Transverse colon (tissue), 1 donor: ENCODE results near the gene MAN2B1.

ENCODE experiments used
- EP300 ChIP-seq: sonication (generic); formaldehyde crosslinking; IDR thresholded peaks from one replicate; pipeline ENCODE4 v1.6.1; 2017; ENCODE audit warnings: antibody characterized with exemption, low read depth
- POLR2A ChIP-seq: fragments of 450-650 bp; IDR thresholded peaks from one replicate; pipeline ENCODE4 v1.6.1; 2016; ENCODE audit warnings: antibody characterized with exemption, mild to moderate bottlenecking, moderate library complexity

- TF ChIP-seq POLR2A, result no peak
- no peak for TF ChIP-seq EP300
These were observed 23.2 kb upstream of the MAN2B1 start for GRCh38 chr19:12689581-12690216.
